ENCODE data around the gene BCAS3.

DNA sequence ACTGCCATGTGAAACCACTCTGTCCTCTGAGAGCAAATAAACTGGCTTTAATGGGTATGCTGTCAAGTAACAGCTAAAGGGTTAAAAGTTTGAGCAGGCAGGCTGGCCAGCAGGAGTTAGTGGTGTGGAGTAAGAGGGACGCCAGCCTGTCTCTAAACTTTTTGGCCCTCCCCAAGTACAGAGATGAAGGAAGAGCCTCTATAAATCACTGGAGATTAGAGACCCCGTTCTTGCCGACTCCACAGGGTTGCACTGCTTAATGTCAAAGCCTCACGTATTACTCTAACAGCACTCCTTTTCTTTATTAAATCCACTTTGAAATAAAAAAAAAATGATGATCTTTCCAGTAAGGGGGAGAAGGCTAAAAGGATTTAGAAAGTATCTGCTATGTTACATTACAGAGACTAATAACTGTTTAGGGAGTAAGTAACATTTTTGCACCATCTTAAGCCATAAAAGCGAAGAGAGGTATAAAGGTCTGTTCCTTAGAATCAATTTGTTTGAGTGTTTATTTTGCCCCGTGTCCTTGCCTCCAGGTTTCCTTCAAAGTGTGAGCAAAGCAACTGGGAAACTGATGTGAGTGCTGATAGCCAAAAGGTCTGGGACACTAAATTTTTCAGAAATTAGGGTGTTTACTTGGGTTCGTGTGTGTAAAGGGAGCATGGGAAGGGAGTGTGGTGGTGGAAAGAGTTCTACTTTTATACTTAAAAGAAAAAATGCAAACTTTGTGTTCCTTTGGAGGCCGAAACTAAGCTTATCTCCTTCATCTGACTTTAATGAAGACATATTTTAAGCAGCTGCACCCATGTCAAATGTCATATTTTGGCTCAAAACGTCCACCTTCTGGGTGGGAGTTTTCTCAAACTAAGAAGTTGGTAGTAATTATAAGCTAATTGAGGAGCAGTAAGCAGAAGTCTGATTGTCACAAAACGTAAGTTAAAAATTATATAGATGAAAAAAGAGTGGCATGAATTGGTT, 612.0 kb downstream of the BCAS3 start:
- no peak for TF ChIP-seq POLR2A (IDR thresholded peaks at IDR 0.05; ENCODE audit: low read depth, low read length)
- no peak for TF ChIP-seq POU2F2 (IDR thresholded peaks at IDR 0.05; ENCODE audit: low read depth, low read length)
- TF ChIP-seq POLR2AphosphoS5 (IDR thresholded peaks at IDR 0.05; ENCODE audit: low read depth, low read length) = no peak
